HG03342 (cell line): ENCODE measurements around the gene IL13RA1.
A peak's percentile ranks its signal among the peaks of the same experiment; 100 is the strongest.
"Not testable (repeated sequence)": the region's sequence is repeated elsewhere in the genome, so short reads cannot be mapped to it uniquely, and the experiment has no call there.

Experiments used
- ATAC-seq: cut with Tn5 transposase; IDR thresholded peaks from one replicate; pipeline ENCODE4 v1.9.1; 2021; ENCODE audit warnings: mild to moderate bottlenecking, moderate library complexity; ENCODE audit not compliant: unreplicated experiment

IL13RA1 gene

DNA sequence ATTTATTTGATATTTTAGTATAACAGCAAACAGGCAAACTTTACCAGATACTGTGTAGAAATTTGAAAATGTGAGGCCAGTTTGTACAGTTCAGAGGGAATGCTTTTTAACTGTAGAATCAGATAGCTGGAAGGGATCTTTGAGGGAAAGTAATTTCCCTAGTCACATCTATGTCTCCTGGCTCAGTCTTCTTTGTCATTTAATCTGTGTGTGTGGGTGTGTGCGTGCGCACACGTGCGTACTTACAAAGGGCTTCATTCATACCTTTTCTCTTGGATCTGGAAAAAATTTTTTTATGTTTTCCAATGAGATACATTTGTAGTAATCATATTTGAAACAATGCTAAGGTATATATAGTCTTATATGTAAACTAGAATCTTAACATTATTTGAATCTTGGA lies 44.6 kb downstream of the IL13RA1 start:
- no peak for ATAC-seq

DNA sequence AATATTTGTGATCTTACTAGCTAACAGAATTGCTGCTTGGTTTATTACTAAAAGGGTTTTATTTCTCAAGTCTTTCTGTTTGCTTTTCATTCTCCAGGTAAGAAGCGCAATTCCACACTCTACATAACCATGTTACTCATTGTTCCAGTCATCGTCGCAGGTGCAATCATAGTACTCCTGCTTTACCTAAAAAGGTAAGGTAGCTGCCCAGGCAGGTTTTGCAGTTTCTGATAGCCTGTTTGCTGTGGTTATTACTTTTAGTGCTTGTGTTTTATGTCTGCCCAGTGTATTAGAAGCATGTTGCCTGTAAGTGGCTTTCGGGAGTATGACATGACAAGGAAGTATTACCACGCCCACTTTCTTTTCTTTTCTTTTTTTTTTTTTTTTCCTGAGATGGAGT lies 46.4 kb downstream of the IL13RA1 start:
- ATAC-seq, result no peak

DNA sequence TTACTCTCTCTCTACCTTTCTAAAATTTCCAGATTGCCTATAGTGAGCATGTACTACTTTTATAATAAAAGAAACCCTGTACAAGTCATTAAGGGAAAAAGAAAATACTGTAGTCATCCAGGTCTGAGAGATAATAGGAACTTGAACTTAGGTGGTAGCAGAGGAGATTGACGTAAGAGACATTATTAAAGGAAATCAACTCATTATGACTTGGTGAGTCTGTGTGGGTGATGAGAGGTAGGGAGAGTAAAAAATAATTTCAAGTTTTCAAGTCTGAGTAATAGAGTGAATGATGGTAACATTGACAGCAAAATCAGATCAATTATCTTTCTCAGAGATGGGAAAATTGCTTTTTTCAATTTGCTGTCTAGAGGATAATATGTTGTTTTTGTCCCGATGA lies 52.2 kb downstream of the IL13RA1 start:
- no peak for ATAC-seq

DNA sequence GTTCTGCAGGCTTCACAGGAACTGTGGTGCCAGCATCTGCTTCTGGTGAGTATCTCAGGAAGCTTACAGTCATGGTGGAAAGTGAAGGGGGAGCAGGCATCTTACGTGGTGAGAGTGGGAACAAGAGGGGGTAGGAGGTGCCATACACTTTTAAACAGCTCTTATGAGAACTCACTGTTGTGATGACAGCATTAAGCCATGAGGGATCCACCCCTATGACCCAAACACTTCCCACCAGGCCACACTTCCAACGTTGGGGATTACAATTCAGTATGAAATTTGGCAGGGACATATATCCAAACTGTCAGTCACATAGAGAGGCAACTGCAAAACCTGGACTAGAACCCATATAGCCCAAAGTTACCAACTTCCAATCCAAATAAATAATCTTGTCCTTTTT lies 53.1 kb downstream of the IL13RA1 start:
- no peak for ATAC-seq

DNA sequence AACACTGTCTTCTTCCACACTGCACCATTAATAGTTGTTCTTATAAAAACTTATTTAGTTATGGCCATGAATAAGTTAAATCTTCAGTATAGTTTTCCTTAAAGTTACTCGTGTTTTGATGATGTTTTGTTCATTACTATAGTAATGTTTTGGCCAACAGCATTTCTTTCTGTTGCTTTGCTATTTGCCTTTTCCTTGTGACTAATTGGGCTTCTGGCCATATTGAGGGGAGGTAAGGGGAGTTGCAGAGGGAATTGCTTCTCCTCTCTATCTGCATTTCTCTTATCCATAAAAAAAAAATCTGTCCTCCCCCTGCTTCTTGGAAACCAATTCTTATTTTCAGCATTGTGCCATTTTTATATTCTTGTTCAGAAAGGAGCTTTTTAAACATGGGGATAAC lies 53.5 kb downstream of the IL13RA1 start:
- no peak for ATAC-seq

DNA sequence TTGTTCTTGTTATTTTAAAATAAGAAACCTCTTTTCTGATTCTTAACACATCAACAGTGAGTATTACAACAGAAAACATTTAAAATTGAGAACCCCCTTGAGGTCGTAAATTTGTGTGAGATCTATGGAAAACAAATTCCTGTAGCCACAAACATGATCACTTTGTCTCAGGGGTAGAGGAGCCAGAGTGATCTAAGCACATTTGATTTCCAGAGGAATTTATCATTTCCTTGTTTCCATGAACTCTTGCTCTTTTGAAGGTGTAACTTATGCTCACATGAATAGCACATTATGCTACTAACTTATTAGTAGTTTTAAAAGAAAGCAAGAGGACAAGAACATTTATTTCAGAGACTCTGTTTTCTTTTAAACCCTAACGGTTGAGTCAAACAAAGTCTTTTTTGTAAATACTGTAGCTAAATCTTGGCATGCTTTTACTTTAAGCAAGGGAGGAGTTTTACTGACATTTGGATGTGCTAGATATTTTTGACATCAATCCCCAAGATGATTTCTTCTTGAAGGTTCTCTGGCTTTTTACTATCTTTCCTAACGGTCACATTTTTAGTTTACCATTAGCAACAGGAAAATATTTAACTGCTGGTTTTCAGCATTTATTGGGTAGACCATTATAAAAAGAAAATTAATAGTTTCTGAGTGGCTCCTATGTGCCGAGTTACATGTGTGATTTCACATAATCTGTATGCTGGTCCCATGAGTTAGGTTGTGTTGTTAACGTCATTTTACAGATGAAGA lies 68.3 kb downstream of the IL13RA1 start:
- no peak for ATAC-seq

DNA sequence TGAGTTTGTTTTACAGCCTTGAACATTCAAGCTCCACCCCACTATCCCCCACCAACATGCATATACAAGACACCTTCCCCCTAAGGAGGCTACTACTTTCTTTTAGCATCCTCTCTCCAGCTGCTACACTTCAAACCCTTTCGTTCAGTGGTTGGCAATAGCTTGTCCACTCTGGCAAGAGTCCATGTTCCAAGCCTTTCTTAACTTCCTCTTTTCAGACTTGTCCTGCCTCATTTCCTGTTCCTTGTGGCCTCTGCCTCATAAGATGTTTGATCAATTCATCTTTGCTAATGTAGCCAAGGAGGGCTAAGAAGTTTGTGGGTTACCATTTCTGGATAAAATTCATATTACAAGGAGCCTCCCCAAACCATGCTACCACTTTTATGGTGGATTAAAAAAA lies 75.5 kb downstream of the IL13RA1 start:
- ATAC-seq, result no peak

DNA sequence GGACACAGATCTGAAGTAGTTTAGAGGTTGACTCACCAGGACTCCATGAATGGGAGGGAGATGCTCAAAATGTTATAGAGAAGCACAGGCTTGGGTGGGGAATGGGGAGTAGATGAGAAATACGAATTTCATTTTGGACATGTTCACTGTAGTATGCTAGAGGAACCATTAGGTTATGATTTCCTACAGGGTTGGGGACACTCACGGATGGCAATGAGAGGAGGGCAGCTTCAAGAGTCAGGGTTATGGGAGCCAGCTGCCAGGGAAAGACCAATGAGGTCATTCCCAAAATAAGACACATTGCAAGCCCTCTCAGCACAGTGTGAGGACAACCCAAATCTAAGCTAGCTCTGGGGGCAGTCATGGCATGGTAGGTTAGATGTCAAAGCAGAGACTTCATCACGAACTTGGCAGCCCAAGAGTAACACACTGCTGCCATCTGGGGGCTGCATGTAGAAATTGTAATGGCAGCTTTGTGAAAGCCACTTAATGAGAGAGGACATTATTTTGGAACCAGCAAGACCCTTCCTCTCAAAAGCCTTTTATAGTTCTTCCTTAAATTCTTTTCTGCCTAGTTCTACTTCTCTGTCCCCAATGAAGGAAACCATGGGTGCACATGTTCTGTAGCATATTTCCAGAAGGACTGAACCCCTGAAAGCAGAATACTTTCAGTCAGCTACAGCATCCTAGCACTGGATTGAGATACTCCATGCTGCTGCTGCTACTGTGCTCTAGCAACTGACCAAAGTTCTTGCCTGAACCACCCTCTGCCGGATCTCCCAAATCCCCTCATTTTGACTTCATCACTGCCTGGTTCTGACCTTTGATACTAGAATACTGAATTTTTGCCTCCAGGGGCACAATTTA lies 80.0 kb downstream of the IL13RA1 start:
- ATAC-seq, result peak; percentile 53

DNA sequence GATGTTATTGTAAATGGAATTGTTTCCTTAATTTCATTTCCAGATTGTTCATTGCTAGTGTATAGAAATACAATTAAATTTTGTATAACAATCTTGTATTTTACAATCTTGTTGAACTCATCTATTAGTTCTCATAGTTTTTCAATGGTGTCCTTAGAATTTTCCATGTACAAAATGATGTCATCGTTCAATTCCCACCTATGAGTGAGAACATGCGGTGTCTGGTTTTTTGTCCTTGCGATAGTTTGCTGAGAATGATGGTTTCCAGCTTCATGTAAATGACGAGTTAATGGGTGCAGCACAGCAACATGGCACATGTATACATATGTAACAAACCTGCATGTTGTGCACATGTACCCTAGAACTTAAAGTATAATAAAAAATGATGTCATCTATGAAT lies 89.9 kb downstream of the IL13RA1 start:
- ATAC-seq, result not testable (repeated sequence)

DNA sequence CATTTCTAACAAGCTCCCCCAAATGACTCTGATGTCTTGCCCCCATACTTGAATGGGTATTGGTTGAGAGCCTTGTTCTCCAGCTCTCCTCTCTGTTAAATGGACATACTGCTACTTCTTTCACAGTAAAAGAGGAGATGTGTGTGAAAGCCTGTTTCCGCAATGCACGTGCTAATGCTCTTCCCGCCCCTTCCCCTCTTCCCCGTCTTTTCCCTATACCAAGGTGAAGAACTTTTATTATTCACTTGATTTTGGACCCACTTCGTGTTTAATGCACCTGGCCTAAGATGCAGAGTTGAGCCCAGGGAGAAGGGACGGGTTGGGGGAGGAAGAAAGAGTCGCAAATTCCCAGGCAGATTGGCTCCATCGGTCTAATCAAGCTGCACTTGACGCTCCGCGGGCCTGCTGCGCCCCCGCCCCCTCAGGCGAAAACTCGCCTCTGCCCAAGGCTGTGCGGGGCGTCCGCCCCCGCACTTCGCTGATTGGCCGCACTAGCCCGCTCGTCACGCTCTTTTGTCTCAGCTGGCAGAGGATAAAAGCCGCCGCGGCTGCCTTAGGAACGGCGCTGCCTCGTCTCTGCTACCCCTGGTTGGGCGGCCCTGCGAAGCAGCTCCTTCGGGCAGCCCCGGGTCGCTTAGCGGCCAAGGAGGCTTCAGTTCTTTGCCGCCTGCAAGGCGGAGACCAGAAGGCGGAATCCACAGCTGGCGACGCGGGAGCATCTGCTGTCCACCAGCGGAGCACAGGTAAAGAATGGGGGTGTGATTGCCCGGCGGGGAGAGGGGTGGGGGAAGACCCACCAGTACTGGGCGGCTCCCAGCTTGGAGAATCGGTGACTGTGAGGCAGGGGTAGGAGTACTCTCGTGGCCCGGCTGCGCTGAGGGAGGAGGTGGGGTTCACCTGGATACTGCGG lies 96.1 kb downstream of the IL13RA1 start, which contains the start of gene ZCCHC12:
Gene ZCCHC12, plus strand, starts transcription at position 562 of the 910 bp plus-strand sequence. CDS start 1,421 bp downstream, outside the sequence.
- no peak for ATAC-seq

DNA sequence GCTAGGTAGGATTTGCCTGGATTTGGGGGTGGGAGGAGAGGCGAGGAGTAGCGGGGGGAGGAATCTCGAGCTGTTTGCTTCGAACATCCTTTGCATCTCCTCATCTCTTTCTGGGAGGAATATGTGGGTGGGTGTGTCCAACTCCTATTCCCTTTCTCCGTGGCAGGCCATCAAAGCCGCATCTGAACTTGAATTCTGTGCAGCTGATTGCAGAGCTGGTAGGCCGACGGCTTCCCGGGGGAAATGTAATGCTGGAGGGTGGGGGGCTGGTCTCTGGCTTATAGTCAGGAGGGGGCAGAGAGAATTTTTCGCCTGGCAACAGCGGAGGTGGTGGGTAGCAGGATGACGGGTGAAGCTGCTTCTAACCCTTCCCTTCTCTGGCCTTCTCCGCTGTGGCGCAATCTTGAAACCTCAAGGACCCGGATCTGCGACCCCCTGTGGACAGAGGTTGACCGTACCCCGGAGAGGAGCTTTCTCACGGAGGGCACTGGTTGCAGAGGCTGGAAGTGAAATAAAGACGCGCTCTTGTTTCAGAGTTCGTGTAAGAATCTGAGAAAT lies 96.8 kb downstream of the IL13RA1 start:
- no peak for ATAC-seq

DNA sequence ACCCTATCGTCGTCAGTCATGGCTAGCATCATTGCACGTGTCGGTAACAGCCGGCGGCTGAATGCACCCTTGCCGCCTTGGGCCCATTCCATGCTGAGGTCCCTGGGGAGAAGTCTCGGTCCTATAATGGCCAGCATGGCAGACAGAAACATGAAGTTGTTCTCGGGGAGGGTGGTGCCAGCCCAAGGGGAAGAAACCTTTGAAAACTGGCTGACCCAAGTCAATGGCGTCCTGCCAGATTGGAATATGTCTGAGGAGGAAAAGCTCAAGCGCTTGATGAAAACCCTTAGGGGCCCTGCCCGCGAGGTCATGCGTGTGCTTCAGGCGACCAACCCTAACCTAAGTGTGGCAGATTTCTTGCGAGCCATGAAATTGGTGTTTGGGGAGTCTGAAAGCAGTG lies 97.8 kb downstream of the IL13RA1 start:
- ATAC-seq, result no peak

DNA sequence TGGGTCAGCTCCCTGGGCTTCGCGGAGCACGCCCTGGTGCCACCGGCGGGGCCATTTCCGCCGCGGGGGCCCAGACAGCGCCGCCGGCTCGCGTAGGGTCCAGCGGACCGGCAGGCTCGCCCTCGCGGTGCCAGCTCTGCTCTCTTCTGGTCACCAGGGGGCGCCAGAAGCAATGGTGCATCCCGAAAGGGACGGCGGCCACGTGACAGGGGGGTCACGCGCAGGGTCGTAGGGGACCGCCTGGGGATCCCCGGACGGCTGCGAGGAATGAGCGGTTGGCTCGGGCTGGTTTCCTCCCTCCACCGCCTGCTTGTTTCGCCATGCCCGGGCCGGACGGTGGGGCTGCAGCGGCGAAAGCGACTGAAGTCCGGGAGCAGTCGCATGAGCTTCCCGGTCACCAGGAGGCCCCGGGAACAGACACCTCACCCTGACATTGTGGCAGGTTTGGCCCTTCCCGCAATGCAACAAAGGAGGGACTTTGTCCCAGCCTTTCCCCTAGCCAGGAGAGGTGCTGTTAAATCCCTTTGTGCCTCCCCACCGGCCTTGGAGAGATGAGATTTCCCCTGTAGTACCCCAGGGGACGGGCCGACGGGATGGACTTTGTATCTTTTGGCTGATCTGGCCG lies 112.0 kb downstream of the IL13RA1 start:
- ATAC-seq, result peak; percentile 74
